Loucy (cell line): ENCODE measurements around the gene PLK2.

Source experiments
- H2AFZ ChIP-seq: fragments of 200-600 bp; sonication (generic); 2 replicates; pipeline ENCODE4 v1.6.0; 2016; ENCODE audit warnings: antibody characterized with exemption, mild to moderate bottlenecking, low read length, moderate library complexity
- H3F3A ChIP-seq: fragments of 200-600 bp; 2 replicates; pipeline ENCODE4 v1.6.0; 2016; ENCODE audit warnings: antibody characterized with exemption, low read depth, mild to moderate bottlenecking
- H3K27me3 ChIP-seq: fragments of 200-600 bp; sonication (generic); 2 replicates; pipeline ENCODE4 v1.6.1; 2014; ENCODE audit warnings: low read length, mild to moderate bottlenecking; ENCODE audit not compliant: insufficient read depth, poor library complexity, severe bottlenecking
- H3K36me3 ChIP-seq: fragments of 200-600 bp; sonication (generic); 2 replicates; pipeline ENCODE4 v1.6.1; 2016; ENCODE audit warnings: low read length; ENCODE audit not compliant: insufficient read depth
- H3K4me1 ChIP-seq: fragments of 200-600 bp; sonication (generic); 2 replicates; pipeline ENCODE4 v1.5.1; 2014; ENCODE audit warnings: low read length, mild to moderate bottlenecking; ENCODE audit not compliant: insufficient read depth, poor library complexity, severe bottlenecking
- H3K4me2 ChIP-seq: fragments of 200-600 bp; sonication (generic); 2 replicates; pipeline ENCODE4 v1.6.0; 2014; ENCODE audit warnings: antibody characterized with exemption, low read length, low read depth, mild to moderate bottlenecking; ENCODE audit not compliant: poor library complexity, severe bottlenecking
- H3K4me3 ChIP-seq: fragments of 200-600 bp; sonication (generic); 2 replicates; pipeline ENCODE4 v1.5.1; 2014; ENCODE audit warnings: low read length, mild to moderate bottlenecking, mixed read lengths; ENCODE audit not compliant: poor library complexity, severe bottlenecking
- H3K79me2 ChIP-seq: fragments of 200-600 bp; sonication (generic); 2 replicates; pipeline ENCODE4 v1.6.1; 2014; ENCODE audit warnings: low read length; ENCODE audit not compliant: insufficient read depth
- H3K9ac ChIP-seq: fragments of 200-600 bp; sonication (generic); 2 replicates; pipeline ENCODE4 v1.6.0; 2014; ENCODE audit warnings: mild to moderate bottlenecking, low read depth, low read length, moderate library complexity; ENCODE audit not compliant: poor library complexity, severe bottlenecking
- H3K9me2 ChIP-seq: fragments of 200-600 bp; sonication (generic); replicated peaks from 2 replicates; pipeline ENCODE4 v1.6.1; 2016; ENCODE audit warnings: low read depth, low read length, mixed read lengths
- H3K9me3 ChIP-seq: fragments of 200-600 bp; sonication (generic); 2 replicates; pipeline ENCODE4 v1.6.1; 2014; ENCODE audit warnings: mild to moderate bottlenecking, antibody characterized with exemption, low read length, low read depth; ENCODE audit not compliant: insufficient read depth
- H4K20me1 ChIP-seq: fragments of 200-600 bp; sonication (generic); 2 replicates; pipeline ENCODE4 v1.6.0; 2014; ENCODE audit warnings: antibody characterized with exemption, low read length, mild to moderate bottlenecking; ENCODE audit not compliant: insufficient read depth, poor library complexity, severe bottlenecking
- CTCF ChIP-seq: fragments of 200-600 bp; sonication (generic); conservative IDR thresholded peaks from 2 replicates; pipeline ENCODE4 v1.5.1; 2014; ENCODE audit warnings: mild to moderate bottlenecking, antibody characterized with exemption, low read length
- EZH2phosphoT487 ChIP-seq: fragments of 200-600 bp; IDR thresholded peaks from 2 replicates; pipeline ENCODE4 v1.6.1; 2018; ENCODE audit warnings: antibody characterized with exemption, mild to moderate bottlenecking, moderate library complexity, borderline replicate concordance

Gene PLK2

GRCh38 chr5:58466939-58467338 lies 7.1 kb upstream of the PLK2 start:
- no peaks in the 10 kb centered on the region for H3K36me3 ChIP-seq
- no peak overlapping the region for H3K4me2 ChIP-seq
- H4K20me1 ChIP-seq, result no peaks in the 10 kb centered on the region
- H3K27me3 ChIP-seq, result no peaks in the 10 kb centered on the region
- H3K4me3 ChIP-seq, result no peak overlapping the region
- TF ChIP-seq EZH2phosphoT487, result no peak
- no peaks in the 10 kb centered on the region for H3K9me3 ChIP-seq
- H3F3A ChIP-seq, result no peaks in the 10 kb centered on the region
- peaks cover 3% of the 10 kb centered on the region for H3K4me1 ChIP-seq
- no peak overlapping the region for H2AFZ ChIP-seq
- H3K9ac ChIP-seq, result no peak overlapping the region
- no peaks in the 10 kb centered on the region for H3K9me2 ChIP-seq
- no peaks in the 10 kb centered on the region for H3K79me2 ChIP-seq

- Histone ChIP-seq H3K79me2 (no peaks in the 10 kb centered on the region), H3K36me3 (no peaks in the 10 kb centered on the region), H3K4me3 (no peak overlapping the region), H3K27me3 (no peaks in the 10 kb centered on the region), H3K9me3 (no peaks in the 10 kb centered on the region), H2AFZ (no peak overlapping the region), H3K4me2 (no peak overlapping the region), H3F3A (no peaks in the 10 kb centered on the region), H3K9ac (no peak overlapping the region), H3K9me2 (no peaks in the 10 kb centered on the region), H4K20me1 (no peaks in the 10 kb centered on the region), H3K4me1 (peaks cover 3% of the 10 kb centered on the region)
- TF ChIP-seq CTCF, result peak; percentile 76
- TF ChIP-seq EZH2phosphoT487, result no peak
Measured at GRCh38 chr5:58462623-58463230, 2.8 kb upstream of the PLK2 start.

GRCh38 chr5:58462154-58462553 lies 2.3 kb upstream of the PLK2 start:
- Histone ChIP-seq H3K79me2 (no peaks in the 10 kb centered on the region), H3K4me2 (no peak overlapping the region), H4K20me1 (no peaks in the 10 kb centered on the region), H3K9me2 (no peaks in the 10 kb centered on the region), H3F3A (no peaks in the 10 kb centered on the region), H3K4me3 (no peak overlapping the region), H3K9ac (peak overlapping the region; percentile 23), H2AFZ (no peak overlapping the region), H3K27me3 (no peaks in the 10 kb centered on the region), H3K4me1 (peaks cover 3% of the 10 kb centered on the region), H3K36me3 (no peaks in the 10 kb centered on the region), H3K9me3 (no peaks in the 10 kb centered on the region)
- TF ChIP-seq CTCF (no peak), EZH2phosphoT487 (no peak)

- Histone ChIP-seq H3K79me2 (no peaks in the 10 kb centered on the region), H3K9me3 (no peaks in the 10 kb centered on the region), H3K9ac (peak overlapping the region; percentile 54), H3K36me3 (no peaks in the 10 kb centered on the region), H3K27me3 (no peaks in the 10 kb centered on the region), H4K20me1 (no peaks in the 10 kb centered on the region), H2AFZ (peak overlapping the region; percentile 80), H3K9me2 (no peaks in the 10 kb centered on the region), H3K4me1 (no peaks in the 10 kb centered on the region), H3K4me3 (peak overlapping the region; percentile 73), H3K4me2 (peak overlapping the region; percentile 61), H3F3A (no peaks in the 10 kb centered on the region)
- TF ChIP-seq CTCF (peak; percentile 77), EZH2phosphoT487 (no peak)
Measured at GRCh38 chr5:58460732-58461286, 923 bp upstream of the PLK2 start.
